Stimulated activated CD4-positive, alpha-beta T cell treated with anti-CD3 and anti-CD28 coated beads, Interleukin-15, amount 100 ng/mL, for 1 hour (primary cell): ENCODE results near the gene CENPP.
"Not testable (repeated sequence)": the region's sequence is repeated elsewhere in the genome, so short reads cannot be mapped to it uniquely, and the experiment has no call there.

Experiments
- DNase-seq, 2 donors: peaks; one replicate each; pipeline ENCODE4 v3.0.0-alpha.2; 2020; ENCODE audit warnings: low read depth in 1 of 2, low spot score in 1 of 2

CENPP gene

GRCh38 chr9:92530893-92531292 is 205.1 kb downstream of the CENPP start:
- DNase-seq, result no peak

- no peak for DNase-seq
Observed at GRCh38 chr9:92534204-92534603, 208.5 kb downstream of the CENPP start.

- no peak for DNase-seq
Observed at GRCh38 chr9:92534674-92535073, 208.9 kb downstream of the CENPP start.

- no peak for DNase-seq
Observed at GRCh38 chr9:92535940-92536850, 210.4 kb downstream of the CENPP start, which contains the start of gene ECM2. Gene ECM2, minus strand, starts transcription at chr9:92535990. Its CDS starts 13,124 bp downstream, at chr9:92522866.

GRCh38 chr9:92538541-92538940 is 212.8 kb downstream of the CENPP start:
- no peak for DNase-seq

- no peak for DNase-seq
Observed at GRCh38 chr9:92543972-92544371, 218.2 kb downstream of the CENPP start.

GRCh38 chr9:92545002-92545510 is 219.3 kb downstream of the CENPP start:
- no peak for DNase-seq

GRCh38 chr9:92547356-92547755 is 221.6 kb downstream of the CENPP start:
- no peak for DNase-seq

- DNase-seq, result no peak
Observed at GRCh38 chr9:92550765-92551164, 225.0 kb downstream of the CENPP start.

- DNase-seq, result no peak
Observed at GRCh38 chr9:92558612-92559374, 233.0 kb downstream of the CENPP start.

GRCh38 chr9:92561374-92562330 is 235.9 kb downstream of the CENPP start:
- DNase-seq, result no peak

GRCh38 chr9:92562461-92562967 is 236.8 kb downstream of the CENPP start:
- DNase-seq, result no peak

- DNase-seq, result no peak
Observed at GRCh38 chr9:92563116-92564100, 237.7 kb downstream of the CENPP start.

GRCh38 chr9:92564504-92564903 is 238.8 kb downstream of the CENPP start:
- DNase-seq, result no peak

- no peak for DNase-seq
Observed at GRCh38 chr9:92564982-92565381, 239.2 kb downstream of the CENPP start.

- not testable (repeated sequence) for DNase-seq
Observed at GRCh38 chr9:92571871-92572270, 246.1 kb downstream of the CENPP start.

- not testable (repeated sequence) for DNase-seq
Observed at GRCh38 chr9:92573612-92574011, 247.9 kb downstream of the CENPP start.

- no peak for DNase-seq
Observed at GRCh38 chr9:92576175-92576574, 250.4 kb downstream of the CENPP start.

- DNase-seq, result no peak
Observed at GRCh38 chr9:92589923-92590322, 264.2 kb downstream of the CENPP start.
